Liver (tissue), 9 donors: ENCODE results near the gene TOB1. TPM values are rescaled to one million over a fixed set of nuclear protein-coding genes. Genes with fewer than 3 reads are reported as not detected.

ENCODE experiments used
- DNase-seq: peaks from one replicate; pipeline ENCODE4 v3.0.0-alpha.2; 2017; ENCODE audit warnings: low spot score
- H3K27ac ChIP-seq, 2 donors: one replicate each; pipeline ENCODE4 v1.7.0; 2013; ENCODE audit warnings: inconsistent platforms in 2 of 2, low read length in 2 of 2, control low read depth in 1 of 2, low read depth in 1 of 2, mild to moderate bottlenecking in 1 of 2
- H3K27me3 ChIP-seq, 4 donors: one replicate each; pipeline versions ENCODE4 v1.6.1 to v1.7.0; 2013; ENCODE audit warnings: low read length in 3 of 4, inconsistent platforms in 1 of 4, mild to moderate bottlenecking in 1 of 4, moderate library complexity in 1 of 4; ENCODE audit not compliant: control insufficient read depth in 4 of 4, insufficient read depth in 4 of 4
- H3K36me3 ChIP-seq, 4 donors: one replicate each; pipeline versions ENCODE4 v1.6.1 to v1.7.0; 2013; ENCODE audit warnings: low read length in 3 of 4, mild to moderate bottlenecking in 3 of 4, low read depth in 1 of 4, moderate library complexity in 1 of 4; ENCODE audit not compliant: control insufficient read depth in 4 of 4, insufficient read depth in 3 of 4
- H3K4me1 ChIP-seq, 4 donors: one replicate each; pipeline versions ENCODE4 v1.6.1 to v1.7.0; 2013; ENCODE audit warnings: low read length in 3 of 4, mild to moderate bottlenecking in 3 of 4, moderate library complexity in 1 of 4; ENCODE audit not compliant: control insufficient read depth in 4 of 4, insufficient read depth in 4 of 4
- H3K4me3 ChIP-seq, 3 donors: one replicate each; pipeline versions ENCODE4 v1.6.1 to v1.7.0; 2013; ENCODE audit warnings: low read length in 3 of 3, control low read depth in 1 of 3, low read depth in 1 of 3, mild to moderate bottlenecking in 1 of 3
- H3K9ac ChIP-seq, 2 donors: one replicate each; pipeline ENCODE4 v1.7.0; 2013; ENCODE audit warnings: low read length in 2 of 2, mild to moderate bottlenecking in 2 of 2, moderate library complexity in 2 of 2, control low read depth in 1 of 2, low read depth in 1 of 2
- H3K9me3 ChIP-seq, 4 donors: one replicate each; pipeline versions ENCODE4 v1.6.1 to v1.7.0; 2013; ENCODE audit warnings: low read length in 3 of 4; ENCODE audit not compliant: control insufficient read depth in 4 of 4
- FOXA2 ChIP-seq: IDR thresholded peaks from 2 replicates; pipeline ENCODE4 v1.6.1; 2016; ENCODE audit warnings: antibody characterized with exemption
- GABPA ChIP-seq, 2 donors: IDR thresholded peaks in 1 of 2; conservative IDR thresholded peaks in 1 of 2; 2 replicates each; pipeline ENCODE4 v1.6.1; 2016; ENCODE audit warnings: antibody characterized with exemption in 2 of 2, mild to moderate bottlenecking in 1 of 2, moderate library complexity in 1 of 2
- HNF4G ChIP-seq: IDR thresholded peaks from 2 replicates; pipeline ENCODE4 v1.6.1; 2016; ENCODE audit warnings: antibody characterized with exemption
- JUND ChIP-seq, 2 donors: IDR thresholded peaks; 2 replicates each; pipeline ENCODE4 v1.6.1; 2016; ENCODE audit warnings: antibody characterized with exemption in 2 of 2
- MAX ChIP-seq: IDR thresholded peaks from 2 replicates; pipeline ENCODE4 v1.6.1; 2016; ENCODE audit warnings: antibody characterized with exemption
- NR2F2 ChIP-seq: IDR thresholded peaks from 2 replicates; pipeline ENCODE4 v1.6.1; 2016; ENCODE audit warnings: antibody characterized with exemption
- RAD21 ChIP-seq, 2 donors: IDR thresholded peaks; 2 replicates each; pipeline ENCODE4 v1.6.1; 2016; ENCODE audit warnings: antibody characterized with exemption in 2 of 2, mild to moderate bottlenecking in 2 of 2
- RXRA ChIP-seq, 2 donors: IDR thresholded peaks; 2 replicates each; pipeline ENCODE4 v1.6.1; 2017 to 2018; ENCODE audit warnings: antibody characterized with exemption in 2 of 2, mild to moderate bottlenecking in 1 of 2
- SP1 ChIP-seq: IDR thresholded peaks from 2 replicates; pipeline ENCODE4 v1.6.1; 2018; ENCODE audit warnings: antibody characterized with exemption, mild to moderate bottlenecking
- ZBTB33 ChIP-seq: IDR thresholded peaks from 2 replicates; pipeline ENCODE4 v1.6.1; 2016; ENCODE audit warnings: antibody characterized with exemption
- WGBS: extraction: QIAGEN DNeasy Blood & Tissue Kit; methylation state at CpG from one replicate; pipeline ENCODE4 v1.1.7; 2013; 5-methylcytosine and 5-hydroxymethylcytosine counted together
- polyA plus RNA-seq, 2 donors: library from polyadenylated mRNA; stranded (reverse) in 1 of 2; unstranded in 1 of 2; fragments of 200-250 nt in 1 of 2; fragments of >200 nt in 1 of 2; fragmentation: Nextera tagmentation in 1 of 2; extraction: Ambion mirVana in 1 of 2; gene quantifications; one replicate each; pipeline versions ENCODE4 v1.2.1 to v1.2.3, GENCODE V29; 2013 to 2015
- total RNA-seq, 2 donors: library from RNA; depleted of rRNA; stranded (reverse); fragments of >200 nt; gene quantifications; one replicate each; pipeline ENCODE4 v1.2.3, GENCODE V29; 2014
- TF ChIP-seq, protein P1 (sequence below): fragments of 150-350 bp; IDR thresholded peaks from 2 replicates; pipeline ENCODE4 v1.5.1; 2017; ENCODE audit warnings: improper control_type of control experiment, low read depth, low read length; ENCODE audit not compliant: missing input control
- TF ChIP-seq, protein P2 (sequence below): IDR thresholded peaks from 2 replicates; pipeline ENCODE4 v1.6.1; 2016; ENCODE audit warnings: antibody characterized with exemption
- donor health status: healthy.
- donor health status: healthy.
- donor health status: healthy.
- donor health status: healthy.
- donor health status: healthy.

Gene TOB1
- total and polyA plus RNA-seq, 4 donors = 10.2 to 132 (median 37.8) TPM

DNA sequence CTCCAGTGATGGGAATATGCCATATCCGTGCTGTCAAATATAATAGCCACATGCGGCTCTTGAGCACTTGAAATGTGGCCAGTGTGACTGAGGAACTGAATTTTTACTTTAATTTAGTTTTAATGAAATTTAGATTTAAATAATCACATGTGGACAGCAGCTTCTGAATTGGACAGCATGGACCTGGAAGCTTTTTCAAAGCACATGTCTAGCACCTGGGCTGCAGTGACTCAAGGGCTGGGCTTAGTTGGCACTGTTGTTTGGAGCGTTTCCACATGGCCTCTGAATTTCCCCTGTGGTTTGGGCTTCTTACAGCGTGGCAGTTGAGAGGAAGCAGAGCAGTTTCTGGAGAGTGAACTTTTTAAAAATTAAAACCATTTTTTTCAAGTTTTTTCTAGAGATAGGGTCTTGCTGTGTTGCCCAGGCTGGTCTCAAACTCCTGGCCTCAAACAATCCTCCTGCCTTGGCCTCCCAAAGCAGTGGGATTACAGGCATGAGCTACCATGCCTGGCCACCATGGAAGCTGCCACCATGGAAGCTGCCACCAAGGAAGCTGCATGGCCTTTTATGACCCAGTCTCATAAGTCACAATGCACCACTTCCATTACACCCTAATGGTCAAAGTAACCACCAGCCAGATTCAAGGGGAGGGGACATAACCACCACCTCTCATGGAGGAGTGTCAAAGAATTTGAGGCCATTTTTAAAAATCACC is 6.7 kb upstream of the TOB1 start (continued):
- TF ChIP-seq MAX = peak; percentile 61
- TF ChIP-seq RXRA (IDR thresholded peaks at IDR 0.05) = peak in 1 of 2 donors; percentile 50

DNA sequence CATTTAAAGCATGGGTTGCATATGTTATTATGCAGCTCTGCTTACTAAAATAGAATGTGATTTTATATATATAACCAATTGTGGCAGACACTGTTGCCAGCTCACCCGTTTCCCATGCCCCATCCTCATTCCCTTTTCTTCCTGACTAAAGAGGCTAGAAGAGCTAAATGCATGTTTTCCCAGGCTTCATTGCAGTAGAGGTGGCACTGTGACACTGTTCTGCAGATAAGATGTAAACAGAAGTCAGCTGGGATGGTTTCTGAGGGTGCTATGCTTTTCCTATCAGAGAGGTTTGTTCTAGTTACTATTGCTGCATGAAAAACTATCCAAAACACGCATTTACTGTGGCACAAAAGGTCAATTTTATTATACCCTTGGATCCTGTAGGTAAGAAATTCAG is 5.7 kb upstream of the TOB1 start:
- H3K4me1 ChIP-seq = peaks cover 3 to 20% (median 14%) of the 10 kb centered on the region in 4 donors
- no peaks in the 10 kb centered on the region for H3K27me3 ChIP-seq
- H3K36me3 ChIP-seq = no peaks in the 10 kb centered on the region
- TF ChIP-seq FOXA2 (no peak), RXRA (IDR thresholded peaks at IDR 0.05) (peak in 1 of 2 donors; percentile 10)
- H3K9ac ChIP-seq = no peak overlapping the region
- DNase-seq = no peak
- no peak overlapping the region for H3K4me3 ChIP-seq
- H3K9me3 ChIP-seq = no peaks in the 10 kb centered on the region
- no peak overlapping the region for H3K27ac ChIP-seq
- 48% methylated on average over 2 of the region's 2 CpGs for WGBS

DNA sequence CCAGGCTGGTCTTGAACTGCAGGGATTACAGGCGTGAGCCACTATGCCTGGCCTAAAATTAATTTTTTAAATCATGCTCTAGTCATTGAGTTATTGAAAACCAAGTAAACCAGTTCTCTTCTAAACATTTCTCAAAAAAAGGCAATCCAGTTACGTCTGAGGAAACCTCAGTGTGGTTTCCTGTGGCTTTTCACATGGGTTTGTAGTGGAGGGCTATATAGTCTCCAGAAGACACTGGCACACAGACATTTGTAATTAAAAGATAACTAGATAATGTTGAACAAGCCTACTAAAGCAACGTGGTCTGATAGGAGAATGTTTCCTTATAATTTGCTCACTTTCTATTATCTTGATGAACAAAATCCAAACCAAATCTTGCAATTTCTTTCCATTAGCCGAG is 5.2 kb upstream of the TOB1 start:
- no peaks in the 10 kb centered on the region for H3K27me3 ChIP-seq
- DNase-seq = no peak
- no peak overlapping the region for H3K4me3 ChIP-seq
- no peaks in the 10 kb centered on the region for H3K9me3 ChIP-seq
- H3K36me3 ChIP-seq = no peaks in the 10 kb centered on the region
- H3K27ac ChIP-seq = no peak overlapping the region
- peaks cover 3 to 20% (median 14%) of the 10 kb centered on the region in 4 donors for H3K4me1 ChIP-seq
- no peak overlapping the region for H3K9ac ChIP-seq
- WGBS = 70% methylated on average over 4 of the region's 4 CpGs
- TF ChIP-seq NR2F2 (no peak), MAX (no peak), FOXA2 (no peak), ZBTB33 (no peak), RAD21 (IDR thresholded peaks at IDR 0.05) (no peak), GABPA (IDR thresholded peaks at IDR 0.05 in 1 of 2, conservative IDR thresholded peaks at IDR 0.05 in 1 of 2) (no peak), HNF4G (no peak), SP1 (no peak), JUND (IDR thresholded peaks at IDR 0.05) (no peak)
- TF ChIP-seq, protein P1, sequence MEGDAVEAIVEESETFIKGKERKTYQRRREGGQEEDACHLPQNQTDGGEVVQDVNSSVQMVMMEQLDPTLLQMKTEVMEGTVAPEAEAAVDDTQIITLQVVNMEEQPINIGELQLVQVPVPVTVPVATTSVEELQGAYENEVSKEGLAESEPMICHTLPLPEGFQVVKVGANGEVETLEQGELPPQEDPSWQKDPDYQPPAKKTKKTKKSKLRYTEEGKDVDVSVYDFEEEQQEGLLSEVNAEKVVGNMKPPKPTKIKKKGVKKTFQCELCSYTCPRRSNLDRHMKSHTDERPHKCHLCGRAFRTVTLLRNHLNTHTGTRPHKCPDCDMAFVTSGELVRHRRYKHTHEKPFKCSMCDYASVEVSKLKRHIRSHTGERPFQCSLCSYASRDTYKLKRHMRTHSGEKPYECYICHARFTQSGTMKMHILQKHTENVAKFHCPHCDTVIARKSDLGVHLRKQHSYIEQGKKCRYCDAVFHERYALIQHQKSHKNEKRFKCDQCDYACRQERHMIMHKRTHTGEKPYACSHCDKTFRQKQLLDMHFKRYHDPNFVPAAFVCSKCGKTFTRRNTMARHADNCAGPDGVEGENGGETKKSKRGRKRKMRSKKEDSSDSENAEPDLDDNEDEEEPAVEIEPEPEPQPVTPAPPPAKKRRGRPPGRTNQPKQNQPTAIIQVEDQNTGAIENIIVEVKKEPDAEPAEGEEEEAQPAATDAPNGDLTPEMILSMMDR = no peak
- TF ChIP-seq, protein P2, sequence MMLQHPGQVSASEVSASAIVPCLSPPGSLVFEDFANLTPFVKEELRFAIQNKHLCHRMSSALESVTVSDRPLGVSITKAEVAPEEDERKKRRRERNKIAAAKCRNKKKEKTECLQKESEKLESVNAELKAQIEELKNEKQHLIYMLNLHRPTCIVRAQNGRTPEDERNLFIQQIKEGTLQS = no peak
